T-cell (primary cell): ENCODE data around the gene VTI1A. TPM values are rescaled to one million over a fixed set of nuclear protein-coding genes. Genes with fewer than 3 reads are reported as not detected.

Experiments
- ATAC-seq, 4 experiments: fragments of 200-7000 bp in 3 of 4; fragments of 150-1000 bp in 1 of 4; cut with Tn5 transposase; replicated peaks in 1 of 4; 1 replicate in 3 of 4; 2 replicates in 1 of 4; pipeline ENCODE4 v1.10.0; 2021; ENCODE audit warnings: moderate library complexity in 3 of 4, mild to moderate bottlenecking in 2 of 4, moderate number of reproducible peaks in 1 of 4
- CTCF ChIA-PET, 2 donors: fragments of 300-600 bp; sonication (Branson Sonifier 250); formaldehyde crosslinking; loops; one replicate each; lab custom pipeline; 2022; ENCODE audit warnings: antibody characterized with exemption in 2 of 2; lab: Charles Lee
- POLR2A ChIA-PET, 2 donors: fragments of 300-600 bp; sonication (Branson Sonifier 250); formaldehyde crosslinking; loops; one replicate each; lab custom pipeline; 2022; ENCODE audit warnings: antibody characterized with exemption in 2 of 2; lab: Charles Lee
- DNase-seq, 35 experiments: peaks; one replicate each; pipeline versions ENCODE4 v3.0.0 to v3.0.0-alpha.2; 2013 to 2023
- H3K27ac ChIP-seq: one replicate; pipeline ENCODE4 v1.5.1; 2013; ENCODE audit warnings: low read length
- H3K27me3 ChIP-seq, 2 experiments: replicated peaks in 1 of 2; 1 replicate in 1 of 2; 2 replicates in 1 of 2; pipeline versions ENCODE4 v1.6.1 to v1.7.0; 2013; ENCODE audit warnings: low read length in 1 of 2, mixed read lengths in 1 of 2; ENCODE audit not compliant: control insufficient read depth in 2 of 2, insufficient read depth in 2 of 2; ENCODE audit errors: extremely low read depth in 1 of 2
- H3K36me3 ChIP-seq, 2 donors: 1 replicate in 1 of 2; 2 replicates in 1 of 2; pipeline versions ENCODE4 v1.6.1 to v1.7.0; 2013; ENCODE audit warnings: low read length in 1 of 2; ENCODE audit not compliant: control insufficient read depth in 2 of 2, insufficient read depth in 1 of 2; ENCODE audit errors: extremely low read depth in 1 of 2
- H3K4me1 ChIP-seq, 2 experiments: 1 replicate in 1 of 2; 2 replicates in 1 of 2; pipeline versions ENCODE4 v1.6.1 to v1.7.0; 2013; ENCODE audit warnings: low read length in 2 of 2, mixed read lengths in 1 of 2; ENCODE audit not compliant: insufficient read depth in 2 of 2, control insufficient read depth in 1 of 2; ENCODE audit errors: extremely low read depth in 1 of 2
- H3K4me3 ChIP-seq, 2 donors: 1 replicate in 1 of 2; 2 replicates in 1 of 2; pipeline versions ENCODE4 v1.5.1 to v1.7.0; 2013; ENCODE audit warnings: mild to moderate bottlenecking in 2 of 2, low read length in 1 of 2, moderate library complexity in 1 of 2; ENCODE audit not compliant: control insufficient read depth in 1 of 2; ENCODE audit errors: extremely low read depth in 1 of 2
- H3K9me3 ChIP-seq: 2 replicates; pipeline ENCODE4 v1.7.0; 2013
- H3K27ac Mint-ChIP-seq, 2 donors: one replicate each; pipeline ENCODE4 v1.8.0; 2020 to 2021; ENCODE audit warnings: mild to moderate bottlenecking in 2 of 2, mixed read lengths in 2 of 2
- H3K27me3 Mint-ChIP-seq, 2 donors: one replicate each; pipeline ENCODE4 v1.8.0; 2021 to 2022; ENCODE audit warnings: mixed read lengths in 2 of 2
- H3K36me3 Mint-ChIP-seq: one replicate; pipeline ENCODE4 v1.8.0; 2021; ENCODE audit warnings: mixed read lengths
- H3K4me1 Mint-ChIP-seq, 3 donors: one replicate each; pipeline ENCODE4 v1.8.0; 2020 to 2022; ENCODE audit warnings: mixed read lengths in 3 of 3, mild to moderate bottlenecking in 1 of 3
- H3K4me3 Mint-ChIP-seq, 3 donors: one replicate each; pipeline ENCODE4 v1.8.0; 2020 to 2022; ENCODE audit warnings: mild to moderate bottlenecking in 3 of 3, mixed read lengths in 3 of 3, moderate library complexity in 3 of 3
- H3K9me3 Mint-ChIP-seq, 3 donors: one replicate each; pipeline ENCODE4 v1.8.0; 2020 to 2022; ENCODE audit warnings: mixed read lengths in 3 of 3
- WGBS: methylation state at CpG from one replicate; pipeline ENCODE4 v1.1.5; 2013; ENCODE audit warnings: missing lambda C conversion rate; ENCODE audit not compliant: insufficient coverage; 5-methylcytosine and 5-hydroxymethylcytosine counted together
- total RNA-seq, 35 experiments: library from RNA in 6 of 35; stranded (reverse) in 6 of 35; fragments of 120-200 nt in 1 of 35; gene quantifications; one replicate each; pipeline versions ENCODE4 v1.2.1 to v1.2.4 and lab custom pipeline; 2013 to 2026

Gene VTI1A
- total RNA-seq, 5 donors from 2014 or later (not counting 1 experiment from before 2014, with no cell fraction given): 41.3 to 53.6 (median 43.5) TPM

DNA sequence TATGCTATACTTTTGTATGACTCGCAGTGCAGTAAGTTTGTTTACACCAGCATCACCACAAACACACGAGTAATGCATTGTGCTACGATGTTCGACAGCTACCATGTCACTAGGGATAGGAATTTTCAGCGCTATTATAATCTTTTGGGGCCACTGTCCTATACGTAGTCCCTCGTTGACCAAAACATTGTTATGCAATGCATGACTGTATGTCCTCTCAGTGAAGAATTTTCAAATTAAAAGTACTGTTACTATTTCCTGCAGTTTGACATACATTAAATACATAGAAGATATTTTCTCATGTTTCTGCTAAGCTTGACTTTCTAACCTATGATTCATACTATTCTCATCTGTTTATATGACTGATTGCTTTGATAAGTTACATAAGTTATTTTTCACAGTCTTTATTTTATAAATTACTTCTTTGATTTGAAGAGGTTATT, 203.6 kb downstream of the VTI1A start:
- POLR2A ChIA-PET: interaction anchor here in 1 of 2 donors (0.6 kb wide), 1 partner anchor 47 kb away, joined by 7 read pairs; no protein-coding TSS in a partner anchor
- peaks cover 23% of the 10 kb centered on the region for H3K36me3 Mint-ChIP-seq
- Histone ChIP-seq H3K4me3 (no peak overlapping the region), H3K4me1 (no peaks in the 10 kb centered on the region), H3K27ac (no peak overlapping the region), H3K9me3 (no peaks in the 10 kb centered on the region), H3K36me3 (no peaks in the 10 kb centered on the region), H3K27me3 (no peaks in the 10 kb centered on the region)
- H3K4me1 Mint-ChIP-seq: no peaks in the 10 kb centered on the region
- DNase-seq: no peak
- H3K27ac Mint-ChIP-seq: no peak overlapping the region
- ATAC-seq: no peak
- no peak overlapping the region for H3K4me3 Mint-ChIP-seq
- CTCF ChIA-PET: no interaction called here
- no peaks in the 10 kb centered on the region for H3K9me3 Mint-ChIP-seq
- H3K27me3 Mint-ChIP-seq: no peaks in the 10 kb centered on the region
- 94% methylated on average over 5 of the region's 7 CpGs for WGBS

DNA sequence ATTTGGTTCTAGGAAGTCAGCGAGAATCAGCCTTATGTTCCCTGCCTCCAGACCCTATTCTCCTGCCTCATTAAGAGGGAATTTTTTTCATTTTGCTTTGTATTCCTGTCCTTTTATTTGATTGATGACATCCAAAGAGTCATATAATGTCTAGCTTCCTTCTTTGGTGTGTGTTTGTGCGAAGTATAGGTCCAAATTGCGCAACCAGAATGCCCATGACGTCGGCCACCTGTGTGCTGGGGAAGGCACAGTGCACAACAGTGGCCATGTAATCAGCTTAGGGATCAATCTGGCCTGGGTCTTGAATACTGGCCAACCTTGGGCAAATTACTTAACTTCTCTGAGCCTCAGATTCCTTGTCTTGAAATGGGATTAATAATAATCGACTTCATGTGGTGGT, 206.2 kb downstream of the VTI1A start:
- Mint-ChIP-seq H3K4me1 (no peaks in the 10 kb centered on the region), H3K36me3 (peaks cover 26% of the 10 kb centered on the region), H3K27me3 (no peaks in the 10 kb centered on the region), H3K9me3 (no peaks in the 10 kb centered on the region), H3K4me3 (no peak overlapping the region), H3K27ac (no peak overlapping the region)
- 100% methylated on average over 3 of the region's 6 CpGs for whole genome bisulfite sequencing
- Histone ChIP-seq H3K9me3 (no peaks in the 10 kb centered on the region), H3K4me3 (no peak overlapping the region), H3K4me1 (no peaks in the 10 kb centered on the region), H3K27ac (no peak overlapping the region), H3K36me3 (no peaks in the 10 kb centered on the region), H3K27me3 (no peaks in the 10 kb centered on the region)
- POLR2A ChIA-PET: no interaction called here
- no peak for ATAC-seq
- no peak for DNase-seq
- CTCF ChIA-PET: no interaction called here

GRCh38 chr10:112653851-112654250, 206.8 kb downstream of the VTI1A start:
- Mint-ChIP-seq H3K9me3 (no peaks in the 10 kb centered on the region), H3K4me3 (no peak overlapping the region), H3K36me3 (peaks cover 29% of the 10 kb centered on the region), H3K27ac (no peak overlapping the region), H3K4me1 (no peaks in the 10 kb centered on the region), H3K27me3 (no peaks in the 10 kb centered on the region)
- Histone ChIP-seq H3K4me1 (no peaks in the 10 kb centered on the region), H3K4me3 (no peak overlapping the region), H3K36me3 (no peaks in the 10 kb centered on the region), H3K27me3 (no peaks in the 10 kb centered on the region), H3K27ac (no peak overlapping the region), H3K9me3 (no peaks in the 10 kb centered on the region)
- ATAC-seq (no peak), DNase-seq (no peak)
- POLR2A ChIA-PET: no interaction called here
- CTCF ChIA-PET: no interaction called here
- no CpG with 5 or more reads among the region's 3 CpGs for WGBS

GRCh38 chr10:112654794-112655193, 207.8 kb downstream of the VTI1A start:
- Histone ChIP-seq H3K4me1 (no peaks in the 10 kb centered on the region), H3K27me3 (no peaks in the 10 kb centered on the region), H3K9me3 (no peaks in the 10 kb centered on the region), H3K4me3 (no peak overlapping the region), H3K27ac (no peak overlapping the region), H3K36me3 (no peaks in the 10 kb centered on the region)
- no peak overlapping the region for H3K27ac Mint-ChIP-seq
- no peaks in the 10 kb centered on the region for H3K9me3 Mint-ChIP-seq
- CTCF ChIA-PET: no interaction called here
- H3K4me1 Mint-ChIP-seq: no peaks in the 10 kb centered on the region
- H3K4me3 Mint-ChIP-seq: no peak overlapping the region
- WGBS: no CpG with 5 or more reads among the region's 3 CpGs
- ATAC-seq: no peak
- POLR2A ChIA-PET: no interaction called here
- no peaks in the 10 kb centered on the region for H3K27me3 Mint-ChIP-seq
- H3K36me3 Mint-ChIP-seq: peaks cover 31% of the 10 kb centered on the region
- no peak for DNase-seq

GRCh38 chr10:112655722-112656121, 208.7 kb downstream of the VTI1A start:
- Mint-ChIP-seq H3K27ac (no peak overlapping the region), H3K36me3 (peaks cover 30% of the 10 kb centered on the region), H3K4me3 (no peak overlapping the region), H3K4me1 (no peaks in the 10 kb centered on the region), H3K27me3 (no peaks in the 10 kb centered on the region), H3K9me3 (no peaks in the 10 kb centered on the region)
- Histone ChIP-seq H3K36me3 (no peaks in the 10 kb centered on the region), H3K27ac (no peak overlapping the region), H3K9me3 (no peaks in the 10 kb centered on the region), H3K27me3 (no peaks in the 10 kb centered on the region), H3K4me1 (no peaks in the 10 kb centered on the region), H3K4me3 (no peak overlapping the region)
- POLR2A ChIA-PET: interaction anchor here in 1 of 2 donors (0.6 kb wide), 1 partner anchor 101 kb away, joined by 8 read pairs; no protein-coding TSS in a partner anchor
- DNase-seq (no peak), ATAC-seq (no peak)
- CTCF ChIA-PET: no interaction called here
- WGBS: 100% methylated on average over 1 of the region's 1 CpG

DNA sequence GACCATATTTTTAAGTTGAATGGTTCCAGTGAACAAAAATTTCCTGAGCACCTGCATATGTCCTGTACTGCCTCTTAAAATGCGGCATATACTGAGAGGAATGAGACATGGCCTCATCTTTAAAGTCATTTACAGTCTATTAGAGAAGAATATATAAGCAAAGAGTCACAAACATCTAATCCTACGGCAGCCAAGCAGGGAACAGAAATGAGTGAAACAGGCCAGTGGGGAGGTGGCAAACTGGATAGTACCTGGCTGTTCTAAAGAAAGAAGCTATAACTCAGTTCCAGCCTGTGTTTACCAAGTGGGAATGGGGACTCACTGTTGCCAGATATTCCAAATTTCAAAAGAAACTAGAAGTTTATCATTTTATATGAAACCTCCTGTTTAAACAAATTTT, 211.4 kb downstream of the VTI1A start:
- no peak for DNase-seq
- Histone ChIP-seq H3K4me3 (no peak overlapping the region), H3K27me3 (no peaks in the 10 kb centered on the region), H3K36me3 (no peaks in the 10 kb centered on the region), H3K27ac (no peak overlapping the region), H3K9me3 (no peaks in the 10 kb centered on the region), H3K4me1 (no peaks in the 10 kb centered on the region)
- ATAC-seq: no peak
- CTCF ChIA-PET: interaction anchor here in 1 of 2 donors (0.6 kb wide), 1 partner anchor 997 kb away, joined by 4 read pairs; no protein-coding TSS in a partner anchor
- no CpG with 5 or more reads among the region's 2 CpGs for WGBS
- POLR2A ChIA-PET: no interaction called here
- no peak overlapping the region for H3K27ac Mint-ChIP-seq
- H3K27me3 Mint-ChIP-seq: no peaks in the 10 kb centered on the region
- H3K9me3 Mint-ChIP-seq: no peaks in the 10 kb centered on the region
- no peaks in the 10 kb centered on the region for H3K4me1 Mint-ChIP-seq
- peaks cover 39% of the 10 kb centered on the region for H3K36me3 Mint-ChIP-seq
- no peak overlapping the region for H3K4me3 Mint-ChIP-seq
